GM19351 (cell line): ENCODE measurements around the gene NCOA1.

ENCODE experiments used
- ATAC-seq: cut with Tn5 transposase; IDR thresholded peaks from one replicate; pipeline ENCODE4 v1.9.1; 2021; ENCODE audit warnings: mild to moderate bottlenecking, moderate library complexity; ENCODE audit not compliant: unreplicated experiment

The NCOA1 gene

GRCh38 chr2:24725956-24726355 is 234.9 kb downstream of the NCOA1 start:
- ATAC-seq, result no peak

- no peak for ATAC-seq
Measured at GRCh38 chr2:24730481-24730880, 239.4 kb downstream of the NCOA1 start.

DNA sequence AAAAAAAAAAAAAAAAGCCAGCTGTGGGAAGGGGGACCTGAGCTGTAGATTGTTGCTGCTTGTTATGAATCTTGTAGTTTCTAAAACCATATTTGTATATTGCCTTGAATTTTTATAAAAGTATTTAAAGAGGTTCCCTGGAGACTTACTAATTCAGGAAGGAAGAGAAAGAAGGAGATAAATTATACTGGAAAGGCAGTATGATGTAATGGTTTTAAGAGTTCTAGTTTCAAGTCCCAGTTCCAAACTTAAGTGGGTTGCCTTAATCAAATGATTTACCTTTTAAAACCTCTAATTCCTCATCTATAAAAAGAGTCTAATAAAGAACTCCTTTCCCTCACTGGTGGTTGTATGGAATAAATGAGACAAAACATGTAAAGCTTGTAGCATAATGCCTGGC is 240.0 kb downstream of the NCOA1 start:
- no peak for ATAC-seq

DNA sequence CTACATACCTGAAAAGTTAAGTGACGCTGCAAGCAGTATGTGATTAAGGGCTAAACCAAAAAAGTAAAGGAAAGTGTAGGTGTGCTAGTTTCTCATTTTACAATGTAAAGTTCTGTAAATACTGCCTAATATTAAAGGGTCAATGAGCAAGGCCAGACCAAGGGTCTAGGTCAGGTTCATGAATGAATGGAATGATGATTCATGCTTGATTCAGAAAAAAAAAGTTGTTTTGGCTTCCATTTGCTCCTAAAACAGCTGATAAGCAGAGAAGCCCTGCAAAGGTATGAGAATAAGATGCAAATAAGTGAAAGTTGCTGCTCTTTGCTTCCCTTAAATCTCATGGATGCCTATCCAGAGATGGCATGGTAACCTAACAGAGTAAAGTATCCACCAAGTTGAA is 240.9 kb downstream of the NCOA1 start:
- ATAC-seq, result no peak

DNA sequence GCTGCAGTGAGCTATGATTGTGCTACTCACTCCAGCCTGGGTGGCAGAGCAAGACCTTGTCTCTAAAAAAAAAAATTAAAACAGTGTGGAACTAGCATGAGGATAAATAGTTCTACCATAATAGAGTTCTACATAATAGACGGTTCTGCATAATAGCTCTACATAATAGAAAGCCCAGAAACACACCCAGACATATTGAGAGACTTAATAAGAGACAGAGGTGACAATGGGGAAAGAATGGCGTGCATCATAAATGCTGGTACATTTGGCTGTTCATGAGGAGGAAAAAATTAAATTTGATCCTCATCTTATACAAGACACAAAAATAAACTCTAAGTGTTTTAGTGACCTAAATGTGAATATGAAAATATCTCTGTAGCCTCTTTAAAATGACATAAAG is 243.7 kb downstream of the NCOA1 start:
- ATAC-seq, result no peak

DNA sequence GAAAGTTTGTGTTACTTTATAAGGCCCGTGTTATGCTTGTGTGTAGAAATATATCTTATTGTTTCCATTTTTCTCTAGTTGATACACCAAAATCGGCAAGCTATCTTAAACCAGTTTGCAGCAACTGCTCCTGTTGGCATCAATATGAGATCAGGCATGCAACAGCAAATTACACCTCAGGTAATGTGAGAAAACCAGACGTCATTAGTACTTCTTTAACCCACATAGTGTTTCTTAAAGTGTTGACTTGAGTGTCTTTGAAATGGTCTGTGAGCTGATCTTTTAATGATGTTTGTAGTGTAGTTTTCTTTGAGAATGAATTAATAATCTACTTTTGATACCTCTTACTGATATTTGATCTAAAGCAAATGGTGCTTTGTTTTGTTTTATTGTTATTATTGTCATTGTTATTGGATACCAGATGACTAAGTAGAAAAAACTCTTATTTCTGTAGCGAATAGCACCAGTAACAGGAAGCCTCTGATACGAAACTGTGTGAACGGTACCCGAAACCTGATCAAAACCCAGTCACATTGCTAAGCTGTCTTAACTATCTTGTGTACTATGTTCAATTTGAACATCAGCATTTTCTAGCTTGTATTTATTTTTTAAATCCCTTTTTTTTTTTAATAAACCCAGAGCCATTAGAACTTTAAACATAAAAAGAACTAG is 248.4 kb downstream of the NCOA1 start:
- ATAC-seq, result no peak

DNA sequence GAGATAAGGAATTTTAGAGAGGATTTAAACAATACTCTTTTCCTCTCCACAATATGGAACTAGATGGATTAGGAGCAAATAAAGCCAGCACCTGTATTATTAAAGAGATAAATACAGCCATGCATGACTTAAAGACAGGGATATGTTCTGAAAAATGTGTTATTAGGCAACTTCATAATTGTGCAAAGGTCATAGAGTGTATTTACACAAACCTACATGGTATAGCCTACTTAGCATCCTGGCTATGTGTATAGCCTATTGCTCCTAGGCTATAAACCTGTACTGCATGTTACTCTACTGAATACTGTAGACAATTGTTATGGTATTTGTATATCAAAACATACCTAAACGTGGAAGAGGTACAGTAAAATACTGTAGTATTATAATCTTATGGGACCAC is 249.1 kb downstream of the NCOA1 start:
- no peak for ATAC-seq

DNA sequence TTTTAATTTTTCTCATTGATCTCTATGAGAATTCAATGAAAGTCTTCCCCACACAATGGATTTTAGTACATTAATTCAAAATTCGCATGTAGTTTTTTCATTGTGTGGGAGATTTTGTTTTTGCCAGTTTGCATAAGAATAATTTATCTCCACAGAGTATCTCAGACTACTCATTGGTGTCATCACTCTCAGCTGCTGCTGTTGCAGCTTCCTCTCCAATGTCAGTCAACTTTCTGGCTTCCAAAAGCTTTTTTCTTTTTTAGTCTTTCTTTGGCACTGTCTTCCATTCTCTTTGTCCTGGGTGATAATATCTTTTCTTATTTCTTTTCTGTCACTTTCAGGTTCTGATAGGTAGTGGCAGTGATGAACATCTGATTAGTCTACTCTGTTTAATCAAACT is 251.7 kb downstream of the NCOA1 start:
- no peak for ATAC-seq

DNA sequence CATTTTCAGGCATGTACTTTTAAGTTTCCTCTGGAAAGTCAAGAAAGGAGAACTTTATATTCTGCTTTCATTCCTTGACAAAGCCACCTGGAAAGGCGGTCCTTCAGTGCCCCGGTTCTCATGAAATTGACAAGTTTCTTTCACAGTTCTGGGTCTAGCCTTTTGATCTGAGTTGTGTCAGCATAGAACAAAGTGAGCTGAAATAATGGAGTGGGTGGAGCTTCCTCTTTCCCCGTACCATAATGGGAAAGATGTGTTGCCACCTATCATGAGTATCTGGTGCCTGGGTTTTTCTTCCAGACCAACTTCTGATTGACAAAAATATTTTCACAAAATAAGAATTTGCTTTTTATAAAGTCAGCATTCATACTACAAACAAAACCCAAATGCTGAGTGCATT is 252.9 kb downstream of the NCOA1 start:
- no peak for ATAC-seq

- no peak for ATAC-seq
Measured at GRCh38 chr2:24744356-24744755, 253.3 kb downstream of the NCOA1 start.

- no peak for ATAC-seq
Measured at GRCh38 chr2:24745825-24746224, 254.8 kb downstream of the NCOA1 start.

GRCh38 chr2:24747299-24747698 is 256.2 kb downstream of the NCOA1 start:
- ATAC-seq, result no peak

- no peak for ATAC-seq
Measured at GRCh38 chr2:24749069-24749691, 258.1 kb downstream of the NCOA1 start.

GRCh38 chr2:24754985-24755705 is 264.1 kb downstream of the NCOA1 start:
- ATAC-seq, result no peak

- no peak for ATAC-seq
Measured at GRCh38 chr2:24756789-24757188, 265.7 kb downstream of the NCOA1 start.

DNA sequence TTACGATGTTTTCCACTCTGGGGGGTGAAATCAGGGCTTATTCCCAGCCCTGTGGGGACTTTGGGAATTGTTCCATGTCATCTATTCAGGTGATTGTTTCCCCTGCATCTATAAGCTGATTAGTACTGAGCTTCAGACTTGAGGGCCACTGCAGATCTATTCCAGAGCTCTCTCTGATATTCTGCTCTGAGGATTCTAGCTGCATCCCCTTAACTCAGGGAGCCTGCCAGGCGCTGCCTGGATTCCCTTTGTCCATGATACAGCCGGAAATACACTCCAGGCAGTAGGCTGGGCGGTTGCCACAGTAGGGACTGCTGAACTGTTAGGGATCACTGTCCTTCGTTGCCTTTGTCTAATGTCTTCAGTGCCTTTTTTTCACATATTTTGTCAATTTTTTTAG is 270.8 kb downstream of the NCOA1 start:
- no peak for ATAC-seq

GRCh38 chr2:24762518-24762917 is 271.5 kb downstream of the NCOA1 start:
- ATAC-seq, result no peak

DNA sequence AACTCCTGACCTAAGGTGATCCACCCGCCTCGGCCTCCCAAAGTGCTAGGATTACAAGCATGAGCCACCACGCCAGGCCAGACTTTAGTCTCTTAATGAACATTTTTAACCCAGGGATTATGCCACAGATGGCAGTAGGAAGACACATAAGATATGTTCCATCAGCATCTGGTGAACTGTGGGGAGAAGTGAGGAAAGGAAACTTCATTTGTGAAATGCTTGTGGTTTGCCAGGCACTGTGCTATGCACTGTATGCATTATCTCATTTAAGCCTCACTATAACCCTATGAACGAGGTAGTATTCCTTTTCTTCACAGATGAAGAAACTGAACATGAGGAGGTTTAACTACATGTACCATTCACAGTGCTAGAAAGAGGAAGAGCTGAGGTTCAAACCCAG is 272.8 kb downstream of the NCOA1 start:
- ATAC-seq, result no peak

DNA sequence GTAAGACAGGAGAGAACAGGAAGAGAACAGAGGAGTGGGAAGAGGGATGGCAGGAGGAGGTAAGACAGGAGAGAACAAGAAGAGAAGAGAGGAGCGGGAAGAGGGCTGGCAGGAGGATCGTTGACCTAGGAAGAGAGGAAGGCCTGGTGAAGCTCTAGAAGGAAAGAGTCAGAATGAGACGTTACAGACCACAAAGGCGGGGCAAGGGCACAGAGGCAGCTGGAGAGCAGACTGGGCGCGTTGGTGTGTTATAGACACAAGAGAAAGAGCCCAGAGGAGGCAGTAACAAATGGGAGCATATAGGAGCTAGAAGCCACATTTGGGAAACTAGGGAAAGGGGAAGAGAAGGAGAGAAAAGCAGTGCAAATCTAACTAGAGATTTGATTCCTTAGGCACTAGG is 275.6 kb downstream of the NCOA1 start:
- ATAC-seq, result no peak

DNA sequence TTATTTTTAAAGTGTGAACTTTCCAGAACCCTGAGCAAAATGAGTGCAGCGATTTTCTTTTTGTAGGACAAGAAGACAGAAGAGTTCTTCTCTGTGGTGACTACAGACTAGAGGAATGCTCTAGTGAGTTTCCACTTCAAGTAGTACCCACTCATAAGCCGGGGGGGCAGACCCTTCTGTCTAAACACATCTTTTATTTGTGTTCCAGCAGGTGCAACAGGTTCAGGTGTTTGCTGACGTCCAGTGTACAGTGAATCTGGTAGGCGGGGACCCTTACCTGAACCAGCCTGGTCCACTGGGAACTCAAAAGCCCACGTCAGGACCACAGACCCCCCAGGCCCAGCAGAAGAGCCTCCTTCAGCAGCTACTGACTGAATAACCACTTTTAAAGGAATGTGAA is 277.0 kb downstream of the NCOA1 start:
- ATAC-seq, result no peak

- no peak for ATAC-seq
Measured at GRCh38 chr2:24768601-24769000, 277.5 kb downstream of the NCOA1 start.

DNA sequence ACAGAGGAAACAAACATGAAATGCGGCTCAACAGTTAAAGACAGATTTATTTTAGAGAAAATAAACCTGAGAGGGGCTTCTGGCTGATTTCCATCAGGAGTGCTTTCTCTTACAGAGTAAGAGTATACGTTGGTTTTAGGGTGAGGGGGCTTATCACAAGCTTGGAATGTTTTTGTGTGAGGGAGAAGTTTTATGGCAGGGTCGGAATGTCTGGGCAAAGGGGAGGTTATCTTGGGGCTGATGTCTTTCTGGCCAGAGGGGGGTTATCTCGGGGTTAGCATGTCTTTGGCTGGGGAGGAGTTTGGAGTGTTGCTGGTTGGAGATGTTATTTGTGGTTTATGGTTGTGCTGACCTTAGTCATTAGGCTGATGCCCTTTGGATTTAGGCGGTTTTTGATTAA is 280.0 kb downstream of the NCOA1 start:
- no peak for ATAC-seq
